ENCODE data around the gene SPATA13.

DNA sequence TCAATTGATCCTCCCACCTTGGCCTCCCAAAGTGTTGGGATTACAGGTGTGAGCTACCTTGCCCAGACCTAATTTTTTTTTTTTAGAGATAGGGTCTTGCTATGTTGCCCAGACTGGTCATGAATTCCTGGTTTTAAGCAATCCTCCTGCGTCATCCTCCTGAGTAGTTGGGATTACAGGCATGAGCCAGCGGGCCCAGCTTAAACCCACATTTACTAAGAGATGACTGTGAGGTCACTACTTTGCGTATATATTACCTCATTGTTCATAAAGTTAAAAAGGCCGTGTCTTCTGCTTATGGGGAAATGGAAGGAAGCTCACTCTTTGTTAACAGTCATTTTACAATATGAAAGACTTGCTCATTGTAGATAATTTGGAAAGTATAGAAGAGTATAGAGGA, 109.3 kb downstream of the SPATA13 start:
- TF ChIP-seq, protein P1, sequence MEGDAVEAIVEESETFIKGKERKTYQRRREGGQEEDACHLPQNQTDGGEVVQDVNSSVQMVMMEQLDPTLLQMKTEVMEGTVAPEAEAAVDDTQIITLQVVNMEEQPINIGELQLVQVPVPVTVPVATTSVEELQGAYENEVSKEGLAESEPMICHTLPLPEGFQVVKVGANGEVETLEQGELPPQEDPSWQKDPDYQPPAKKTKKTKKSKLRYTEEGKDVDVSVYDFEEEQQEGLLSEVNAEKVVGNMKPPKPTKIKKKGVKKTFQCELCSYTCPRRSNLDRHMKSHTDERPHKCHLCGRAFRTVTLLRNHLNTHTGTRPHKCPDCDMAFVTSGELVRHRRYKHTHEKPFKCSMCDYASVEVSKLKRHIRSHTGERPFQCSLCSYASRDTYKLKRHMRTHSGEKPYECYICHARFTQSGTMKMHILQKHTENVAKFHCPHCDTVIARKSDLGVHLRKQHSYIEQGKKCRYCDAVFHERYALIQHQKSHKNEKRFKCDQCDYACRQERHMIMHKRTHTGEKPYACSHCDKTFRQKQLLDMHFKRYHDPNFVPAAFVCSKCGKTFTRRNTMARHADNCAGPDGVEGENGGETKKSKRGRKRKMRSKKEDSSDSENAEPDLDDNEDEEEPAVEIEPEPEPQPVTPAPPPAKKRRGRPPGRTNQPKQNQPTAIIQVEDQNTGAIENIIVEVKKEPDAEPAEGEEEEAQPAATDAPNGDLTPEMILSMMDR (conservative IDR thresholded peaks at IDR 0.05; ENCODE audit: low read depth, low read length): no peak
- TF ChIP-seq EZH2phosphoT487 (IDR thresholded peaks at IDR 0.05; ENCODE audit: borderline replicate concordance, low read length): no peak
- no peak for TF ChIP-seq EZH2 (IDR thresholded peaks at IDR 0.05; ENCODE audit: low read length, unreplicated experiment)

All from PC-3 (cell line).